Colonic mucosa (tissue), 4 donors: ENCODE results near the gene AWAT1. TPM values are rescaled to one million over a fixed set of nuclear protein-coding genes. Genes with fewer than 3 reads are reported as not detected.

Experiments used
- DNase-seq: peaks from one replicate; pipeline ENCODE4 v3.0.0-alpha.2; 2020
- H3K27ac ChIP-seq: fragments of 200-600 bp; one replicate; pipeline ENCODE4 v1.8.0; 2021
- H3K27me3 ChIP-seq: fragments of 200-600 bp; one replicate; pipeline ENCODE4 v1.8.0; 2021
- H3K36me3 ChIP-seq: fragments of 200-600 bp; one replicate; pipeline ENCODE4 v1.8.0; 2021
- H3K4me1 ChIP-seq: fragments of 200-600 bp; one replicate; pipeline ENCODE4 v1.8.0; 2021; ENCODE audit warnings: mild to moderate bottlenecking
- H3K4me3 ChIP-seq: fragments of 200-600 bp; one replicate; pipeline ENCODE4 v1.8.0; 2021
- H3K9ac ChIP-seq, 2 donors: one replicate each; pipeline ENCODE4 v1.7.0; 2013; ENCODE audit warnings: control low read depth in 2 of 2, low read depth in 2 of 2, low read length in 2 of 2
- H3K9me3 ChIP-seq: fragments of 200-600 bp; one replicate; pipeline ENCODE4 v1.8.0; 2021
- intact Hi-C: fragments of 100-400 bp; cut with DNase I; formaldehyde crosslinking; loops from one replicate; pipeline ENCODE4 v1.14.1; 2022
- total RNA-seq, 2 donors: library from RNA; stranded (reverse); fragmentation: NEBNext Ultra II Directional in 1 of 2; extraction: Animal tissue kit (Norgen Biotek cat#: 25700) in 1 of 2; gene quantifications; one replicate each; pipeline ENCODE4 v1.2.1, GENCODE V29; 2021
- TF ChIP-seq, protein P1 (sequence below): fragments of 200-600 bp; IDR thresholded peaks from one replicate; pipeline ENCODE4 v1.8.0; 2022; ENCODE audit warnings: antibody characterized with exemption, mild to moderate bottlenecking
- donor health status: healthy.
- donor health status: DM: no; HTN: no; CAD: no.
- donor health status: DM: no; HTN: no; CAD: no.

Gene AWAT1
- total RNA-seq, 2 donors from 2014 or later, result not detected

DNA sequence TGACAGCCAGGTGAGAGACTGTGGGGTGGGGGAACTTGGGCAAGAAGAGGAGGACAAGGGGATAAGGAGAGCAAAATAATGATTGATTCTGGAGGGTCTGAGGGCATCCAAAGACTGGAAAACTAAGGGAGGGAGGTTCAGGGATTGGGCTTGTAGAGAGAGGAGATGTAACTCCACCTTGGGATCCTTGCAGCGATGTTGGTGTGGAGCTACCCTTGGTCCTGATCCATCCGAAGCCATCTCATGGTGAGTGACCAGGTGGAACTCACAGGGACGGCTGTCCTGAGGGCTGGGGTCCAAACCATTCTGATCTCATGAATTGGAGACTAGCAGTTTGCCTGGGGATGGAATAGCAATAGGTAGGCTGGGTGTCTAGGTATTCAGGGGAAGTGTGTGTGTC lies 46.1 kb downstream of the AWAT1 start:
- Histone ChIP-seq H3K27ac (no peak overlapping the region), H3K27me3 (no peaks in the 10 kb centered on the region), H3K9ac (no peak overlapping the region), H3K9me3 (no peaks in the 10 kb centered on the region), H3K4me3 (no peak overlapping the region), H3K4me1 (no peaks in the 10 kb centered on the region), H3K36me3 (no peaks in the 10 kb centered on the region)
- TF ChIP-seq, protein P1, sequence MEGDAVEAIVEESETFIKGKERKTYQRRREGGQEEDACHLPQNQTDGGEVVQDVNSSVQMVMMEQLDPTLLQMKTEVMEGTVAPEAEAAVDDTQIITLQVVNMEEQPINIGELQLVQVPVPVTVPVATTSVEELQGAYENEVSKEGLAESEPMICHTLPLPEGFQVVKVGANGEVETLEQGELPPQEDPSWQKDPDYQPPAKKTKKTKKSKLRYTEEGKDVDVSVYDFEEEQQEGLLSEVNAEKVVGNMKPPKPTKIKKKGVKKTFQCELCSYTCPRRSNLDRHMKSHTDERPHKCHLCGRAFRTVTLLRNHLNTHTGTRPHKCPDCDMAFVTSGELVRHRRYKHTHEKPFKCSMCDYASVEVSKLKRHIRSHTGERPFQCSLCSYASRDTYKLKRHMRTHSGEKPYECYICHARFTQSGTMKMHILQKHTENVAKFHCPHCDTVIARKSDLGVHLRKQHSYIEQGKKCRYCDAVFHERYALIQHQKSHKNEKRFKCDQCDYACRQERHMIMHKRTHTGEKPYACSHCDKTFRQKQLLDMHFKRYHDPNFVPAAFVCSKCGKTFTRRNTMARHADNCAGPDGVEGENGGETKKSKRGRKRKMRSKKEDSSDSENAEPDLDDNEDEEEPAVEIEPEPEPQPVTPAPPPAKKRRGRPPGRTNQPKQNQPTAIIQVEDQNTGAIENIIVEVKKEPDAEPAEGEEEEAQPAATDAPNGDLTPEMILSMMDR, result no peak
- no peak for DNase-seq
- intact Hi-C loops, result no loop called here

DNA sequence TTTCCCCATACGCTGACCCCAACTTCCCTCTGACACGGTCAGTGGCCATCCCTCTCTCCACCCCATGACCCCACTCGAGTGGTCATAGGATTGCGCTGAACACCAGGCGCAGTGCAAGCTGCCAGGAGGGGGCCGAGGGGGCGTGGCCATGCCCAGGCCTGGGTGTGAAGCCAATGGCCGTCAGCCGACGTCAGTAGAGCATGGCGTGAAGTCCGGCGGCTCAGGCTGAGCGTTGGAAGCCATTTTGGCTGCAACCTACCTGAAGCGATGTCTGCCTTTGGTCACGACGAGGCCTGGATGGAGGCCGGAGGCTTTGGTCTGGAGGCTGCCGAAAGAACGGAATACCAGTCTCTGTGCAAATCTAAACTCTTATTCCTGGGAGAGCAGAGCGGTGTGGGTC lies 47.5 kb downstream of the AWAT1 start, which contains the start of gene RAB41:
RAB41 (plus strand) TSS at position 222 of the 400 bp plus-strand sequence; CDS start at position 268, 46 bp downstream.
- H3K27ac ChIP-seq, result no peak within 1 kb of the TSS
- no peaks in the 10 kb centered on the region for H3K9me3 ChIP-seq
- no peak within 1 kb of the TSS for H3K9ac ChIP-seq
- H3K4me3 ChIP-seq, result no peak within 1 kb of the TSS
- H3K4me1 ChIP-seq, result no peaks in the 10 kb centered on the region
- no peak for DNase-seq
- no peaks in the 10 kb centered on the region for H3K27me3 ChIP-seq
- TF ChIP-seq, protein P1, result no peak
- intact Hi-C loops, result no loop called here
- H3K36me3 ChIP-seq, result no peaks in the 10 kb centered on the region

DNA sequence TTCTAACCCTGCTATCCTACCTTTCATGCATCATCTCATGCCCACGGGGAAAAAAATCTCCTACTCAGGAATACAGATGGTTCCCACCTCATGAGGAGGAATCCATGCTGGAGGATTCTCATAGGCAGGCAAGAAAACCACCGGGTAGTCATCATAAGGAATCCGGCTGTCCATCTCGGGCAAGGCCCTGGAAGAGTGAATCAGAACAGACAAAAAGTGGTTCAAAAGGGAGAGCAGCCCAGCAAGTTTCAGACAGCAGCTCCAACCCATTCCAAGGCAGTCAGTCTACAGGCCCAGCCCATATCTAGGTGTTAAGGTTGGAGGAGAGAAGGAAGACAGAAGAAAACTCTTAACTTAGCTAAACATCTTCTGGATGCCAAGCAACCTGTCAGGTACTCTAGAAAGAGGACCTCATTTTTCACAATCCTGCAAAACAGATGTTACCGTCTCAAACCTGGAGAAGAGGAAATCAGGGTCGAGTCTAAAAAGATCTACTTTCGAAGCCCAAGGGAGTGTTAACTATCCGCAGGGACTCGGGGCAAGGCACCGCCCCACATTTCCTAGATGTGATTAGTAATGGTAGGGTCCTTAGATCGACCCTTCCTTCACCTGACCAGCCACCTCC lies 54.8 kb downstream of the AWAT1 start:
- Histone ChIP-seq H3K4me1 (no peaks in the 10 kb centered on the region), H3K27me3 (no peaks in the 10 kb centered on the region), H3K27ac (no peak overlapping the region), H3K9me3 (no peaks in the 10 kb centered on the region), H3K9ac (peak overlapping the region; percentile 59 to 60), H3K36me3 (no peaks in the 10 kb centered on the region), H3K4me3 (peak overlapping the region; percentile 51)
- no peak for DNase-seq
- intact Hi-C loops, result no loop called here
- TF ChIP-seq, protein P1, result no peak

Other genes with a start within 250 kb of the AWAT1 start
- gene AWAT2, start 184.7 kb upstream of the AWAT1 start, total RNA-seq, result not detected
- gene OTUD6A, start 172.2 kb upstream of the AWAT1 start, total RNA-seq, result not detected
- 10 to 100 TPM; 48.0 to 87.5 TPM for gene IGBP1, start 101.2 kb upstream of the AWAT1 start, total RNA-seq
- gene DGAT2L6, start 57.2 kb upstream of the AWAT1 start, total RNA-seq, result not detected
- under 1 TPM; 0.20 to 0.35 TPM for gene P2RY4, start 25.5 kb downstream of the AWAT1 start, total RNA-seq
- not detected for gene ARR3, start 33.7 kb downstream of the AWAT1 start, total RNA-seq
- not detected for gene RAB41, start 47.5 kb downstream of the AWAT1 start, total RNA-seq
- gene PDZD11, start 55.3 kb downstream of the AWAT1 start, total RNA-seq, result 10 to 100 TPM; 49.2 to 50.9 TPM
- 10 to 100 TPM in 1 of 2 donors, 1 to 10 TPM in 1; 8.7 to 33.7 TPM for gene KIF4A, start 55.4 kb downstream of the AWAT1 start, total RNA-seq
- 10 to 100 TPM in 1 of 2 donors, 1 to 10 TPM in 1; 5.0 to 15.3 TPM for gene GDPD2, start 188.7 kb downstream of the AWAT1 start, total RNA-seq
- 10 to 100 TPM; 68.9 to 78.9 TPM for gene DLG3, start 210.2 kb downstream of the AWAT1 start, total RNA-seq